Lower leg skin (tissue), 4 donors: ENCODE measurements around the gene WFDC12. TPM values are rescaled to one million over a fixed set of nuclear protein-coding genes. Genes with fewer than 3 reads are reported as not detected.
"Not testable (repeated sequence)": the region's sequence is repeated elsewhere in the genome, so short reads cannot be mapped to it uniquely, and the experiment has no call there.

ENCODE experiments used
- DNase-seq, 2 donors: peaks; one replicate each; pipeline ENCODE4 v3.0.0-alpha.2; 2019; ENCODE audit warnings: low spot score in 2 of 2
- H3K4me3 ChIP-seq: fragments of 200-600 bp; sonication (generic); 2 replicates; pipeline ENCODE4 v1.5.1; 2017; ENCODE audit warnings: mild to moderate bottlenecking, low read depth; ENCODE audit not compliant: poor library complexity, severe bottlenecking
- CTCF ChIP-seq, 3 donors: fragments of 450-650 bp; IDR thresholded peaks; one replicate each; pipeline ENCODE4 v1.5.1; 2016; ENCODE audit warnings: antibody characterized with exemption in 3 of 3, mild to moderate bottlenecking in 3 of 3, moderate library complexity in 2 of 3
- POLR2A ChIP-seq, 2 donors: fragments of 450-650 bp; IDR thresholded peaks; one replicate each; pipeline ENCODE4 v1.6.1; 2016 to 2017; ENCODE audit warnings: antibody characterized with exemption in 2 of 2, mild to moderate bottlenecking in 1 of 2, moderate library complexity in 1 of 2
- WGBS, 2 donors: methylation state at CpG; one replicate each; pipeline ENCODE4 v1.1.5; 2018; 5-methylcytosine and 5-hydroxymethylcytosine counted together
- intact Hi-C: fragments of 100-400 bp; cut with DNase I; formaldehyde crosslinking; loops from one replicate; pipeline ENCODE4 v1.15.0; 2023; ENCODE audit warnings: low total_unique reads
- total RNA-seq, 4 donors: library from RNA; depleted of rRNA; stranded (reverse); fragments of >200 nt; gene quantifications; one replicate each; pipeline ENCODE4 v1.1.0, GENCODE V29; 2016

WFDC12 gene
- 10 to 100 TPM in 2 of 4 donors, 1 to 10 TPM in 2; 5.0 to 13.5 (median 9.4) TPM for total RNA-seq

- H3K4me3 ChIP-seq = no peak within 1 kb of the TSS
- no peak for TF ChIP-seq CTCF (IDR thresholded peaks at IDR 0.05)
- TF ChIP-seq POLR2A (IDR thresholded peaks at IDR 0.05) = no peak
- intact Hi-C loops = no loop called here
- no peak for DNase-seq
- 81 to 90% methylated on average over 6 of the region's 6 CpGs for WGBS, 2 donors
Measured at GRCh38 chr20:45124365-45124764, at the start of gene WFDC12. WFDC12 (minus strand) TSS chr20:45124465; CDS start chr20:45124447, 18 bp downstream.

- H3K4me3 ChIP-seq = no peak overlapping the region
- no peak for TF ChIP-seq POLR2A (IDR thresholded peaks at IDR 0.05)
- no peak for TF ChIP-seq CTCF (IDR thresholded peaks at IDR 0.05)
- DNase-seq = no peak
- WGBS, 2 donors = 23 to 27% methylated on average over 1 of the region's 1 CpG
- intact Hi-C loops = no loop called here
Measured at GRCh38 chr20:45173522-45173921, 49.3 kb upstream of the WFDC12 start.

GRCh38 chr20:45164906-45165305, 40.6 kb upstream of the WFDC12 start:
- 81 to 88% methylated on average over 1 of the region's 1 CpG for WGBS, 2 donors
- intact Hi-C loops = no loop called here
- no peak for DNase-seq
- no peak overlapping the region for H3K4me3 ChIP-seq
- TF ChIP-seq POLR2A (IDR thresholded peaks at IDR 0.05) (no peak), CTCF (IDR thresholded peaks at IDR 0.05) (no peak)

GRCh38 chr20:45163083-45163803, 39.0 kb upstream of the WFDC12 start:
- intact Hi-C loops = no loop called here
- WGBS, 2 donors = 55 to 61% methylated on average over 1 of the region's 1 CpG

GRCh38 chr20:45157962-45158361, 33.7 kb upstream of the WFDC12 start:
- TF ChIP-seq POLR2A (IDR thresholded peaks at IDR 0.05) = no peak
- TF ChIP-seq CTCF (IDR thresholded peaks at IDR 0.05) = no peak

More at GRCh38 chr20:45163083-45163803, 39.0 kb upstream of the WFDC12 start:
- no peak overlapping the region for H3K4me3 ChIP-seq
- no peak for DNase-seq
- TF ChIP-seq CTCF (IDR thresholded peaks at IDR 0.05) (no peak), POLR2A (IDR thresholded peaks at IDR 0.05) (no peak)

GRCh38 chr20:45156713-45157112, 32.4 kb upstream of the WFDC12 start:
- intact Hi-C loops = no loop called here
- no peak for DNase-seq
- 59 to 65% methylated on average over 2 of the region's 2 CpGs for WGBS, 2 donors
- TF ChIP-seq POLR2A (IDR thresholded peaks at IDR 0.05) (no peak), CTCF (IDR thresholded peaks at IDR 0.05) (no peak)
- no peak overlapping the region for H3K4me3 ChIP-seq

More at GRCh38 chr20:45157962-45158361, 33.7 kb upstream of the WFDC12 start:
- intact Hi-C loops = no loop called here
- 10 to 13% methylated on average over 1 of the region's 1 CpG for WGBS, 2 donors
- no peak for DNase-seq
- no peak overlapping the region for H3K4me3 ChIP-seq

GRCh38 chr20:45154794-45155193, 30.5 kb upstream of the WFDC12 start:
- intact Hi-C loops, H3K4me3 ChIP-seq, DNase-seq: not testable (repeated sequence)
- 90 to 95% methylated on average over 1 of the region's 1 CpG for WGBS, 2 donors
